Keratinocyte (primary cell): ENCODE data around the gene XBP1. TPM values are rescaled to one million over a fixed set of nuclear protein-coding genes. Genes with fewer than 3 reads are reported as not detected.

Source experiments
- DNase-seq: peaks from one replicate; pipeline ENCODE4 v3.0.0-alpha.2; 2011; ENCODE audit warnings: low read depth, missing footprints, low spot score
- FAIRE-seq: peaks from 2 replicates; lab custom pipeline; 2011; peaks lifted over from hg19 to GRCh38; lab: Jason Lieb, UNC
- H2AFZ ChIP-seq: 2 replicates; pipeline ENCODE4 v1.6.0; 2012; ENCODE audit warnings: low read length, control low read depth, inconsistent platforms; ENCODE audit not compliant: control insufficient read depth
- H3K27ac ChIP-seq: 2 replicates; pipeline ENCODE4 v1.5.1; 2011; ENCODE audit warnings: low read length; ENCODE audit not compliant: control insufficient read depth, insufficient read depth
- H3K27me3 ChIP-seq: 3 replicates; pipeline ENCODE4 v1.6.0; 2011; ENCODE audit warnings: low read length; ENCODE audit not compliant: control insufficient read depth, insufficient read depth; ENCODE audit errors: extremely low read depth
- H3K36me3 ChIP-seq, 2 experiments: 2 replicates in 1 of 2; 3 replicates in 1 of 2; pipeline ENCODE4 v1.5.1; 2011; ENCODE audit warnings: low read length in 2 of 2, mild to moderate bottlenecking in 1 of 2; ENCODE audit not compliant: control insufficient read depth in 2 of 2, insufficient read depth in 2 of 2; ENCODE audit errors: extremely low read depth in 1 of 2
- H3K4me1 ChIP-seq: 3 replicates; pipeline ENCODE4 v1.5.1; 2011; ENCODE audit warnings: low read length; ENCODE audit not compliant: control insufficient read depth, insufficient read depth; ENCODE audit errors: extremely low read depth
- H3K4me2 ChIP-seq: 3 replicates; pipeline ENCODE4 v1.6.0; 2011; ENCODE audit warnings: low read depth, low read length; ENCODE audit not compliant: control insufficient read depth, insufficient read depth; ENCODE audit errors: extremely low read depth
- H3K4me3 ChIP-seq, 3 experiments: fragments of 200-600 bp in 1 of 3; sonication (generic) in 1 of 3; 2 replicates in 2 of 3; 3 replicates in 1 of 3; pipeline ENCODE4 v1.5.1; 2011 to 2016; ENCODE audit warnings: low read length in 3 of 3, mild to moderate bottlenecking in 3 of 3, control low read depth in 2 of 3, inconsistent platforms in 1 of 3, low read depth in 1 of 3, mixed read lengths in 1 of 3, mixed run types in 1 of 3, moderate library complexity in 1 of 3; ENCODE audit not compliant: control insufficient read depth in 2 of 3, insufficient read depth in 2 of 3; ENCODE audit errors: extremely low read depth in 1 of 3
- H3K79me2 ChIP-seq: 2 replicates; pipeline ENCODE4 v1.6.0; 2012; ENCODE audit warnings: low read length; ENCODE audit not compliant: control insufficient read depth, insufficient read depth
- H3K9ac ChIP-seq: 3 replicates; pipeline ENCODE4 v1.6.0; 2011; ENCODE audit warnings: low read length; ENCODE audit not compliant: control insufficient read depth, insufficient read depth; ENCODE audit errors: extremely low read depth
- H3K9me1 ChIP-seq: 3 replicates; pipeline ENCODE4 v1.6.0; 2011; ENCODE audit warnings: low read length; ENCODE audit not compliant: control insufficient read depth, insufficient read depth; ENCODE audit errors: extremely low read depth
- H3K9me3 ChIP-seq: 2 replicates; pipeline ENCODE4 v1.5.1; 2012; ENCODE audit warnings: low read depth, low read length; ENCODE audit not compliant: control insufficient read depth
- H4K20me1 ChIP-seq: 3 replicates; pipeline ENCODE4 v1.6.0; 2011; ENCODE audit warnings: low read length; ENCODE audit not compliant: control insufficient read depth, insufficient read depth; ENCODE audit errors: extremely low read depth
- CTCF ChIP-seq, 3 experiments: IDR thresholded peaks in 1 of 3; conservative IDR thresholded peaks in 1 of 3; optimal IDR thresholded peaks in 1 of 3; 2 replicates in 2 of 3; 3 replicates in 1 of 3; pipeline versions ENCODE3 to v1.5.1; 2011; ENCODE audit warnings: low read length in 3 of 3, mild to moderate bottlenecking in 3 of 3, moderate library complexity in 2 of 3, control low read depth in 1 of 3, inconsistent platforms in 1 of 3; ENCODE audit not compliant: insufficient read depth in 2 of 3; ENCODE audit errors: extremely low read depth in 1 of 3
- EZH2 ChIP-seq: IDR thresholded peaks from one replicate; pipeline ENCODE4 v1.6.1; 2012; ENCODE audit warnings: inconsistent platforms, mild to moderate bottlenecking, low read length, moderate library complexity
- dilution Hi-C: fragments of 300-500 bp; cut with MboI; formaldehyde crosslinking; loops from one replicate; pipeline ENCODE4 v1.7.0; 2020; ENCODE audit warnings: low sequenced_read_pairs; ENCODE audit not compliant: extremely low pct_ligation_motif_present
- polyA plus RNA-seq, 5 experiments: library from polyadenylated mRNA; depleted of rRNA in 3 of 5; stranded (reverse) in 3 of 5; stranded (forward) in 1 of 5; unstranded in 1 of 5; fragments of >200 nt; gene quantifications; 1 replicate in 1 of 5; 2 replicates in 3 of 5; 3 replicates in 1 of 5; pipeline versions ENCODE4 v1.2.1 to v1.2.3, GENCODE V29; 2011 to 2012; ENCODE audit warnings: missing spikeins in 2 of 5, low read depth in 1 of 5, low replicate concordance in 1 of 5

Gene XBP1
- polyA plus RNA-seq, 1 donor (not counting 4 experiments of a cell fraction or from before 2014, with no cell fraction given) = 88.7 TPM

GRCh38 chr22:28769394-28770085 lies 30.8 kb downstream of the XBP1 start:
- no peaks in the 10 kb centered on the region for H4K20me1 ChIP-seq
- no peak for TF ChIP-seq EZH2
- TF ChIP-seq CTCF (optimal IDR thresholded peaks at IDR 0.05 in 1 of 3, IDR thresholded peaks at IDR 0.05 in 1 of 3, conservative IDR thresholded peaks at IDR 0.05 in 1 of 3; ENCODE audit: extremely low read depth in 1 of 3, insufficient read depth in 2 of 3, low read length in 3 of 3) = no peak
- H3K9me1 ChIP-seq = no peaks in the 10 kb centered on the region
- H3K79me2 ChIP-seq = peaks cover 12% of the 10 kb centered on the region
- H3K4me3 ChIP-seq = no peak overlapping the region
- no peaks in the 10 kb centered on the region for H3K36me3 ChIP-seq
- no peak for FAIRE-seq
- peaks cover 16% of the 10 kb centered on the region for H3K4me1 ChIP-seq
- H3K27ac ChIP-seq = no peak overlapping the region
- H3K4me2 ChIP-seq = no peak overlapping the region
- no peak overlapping the region for H2AFZ ChIP-seq
- no peak for DNase-seq
- dilution Hi-C loops = no loop called here
- H3K9me3 ChIP-seq = no peaks in the 10 kb centered on the region
- no peaks in the 10 kb centered on the region for H3K27me3 ChIP-seq
- no peak overlapping the region for H3K9ac ChIP-seq

GRCh38 chr22:28768701-28769393 lies 31.5 kb downstream of the XBP1 start:
- FAIRE-seq (no peak), DNase-seq (no peak)
- Histone ChIP-seq H3K79me2 (peaks cover 9% of the 10 kb centered on the region), H2AFZ (no peak overlapping the region), H3K36me3 (no peaks in the 10 kb centered on the region), H3K4me1 (peaks cover 15% of the 10 kb centered on the region), H3K27ac (no peak overlapping the region), H4K20me1 (no peaks in the 10 kb centered on the region), H3K4me2 (no peak overlapping the region), H3K9me1 (no peaks in the 10 kb centered on the region), H3K9me3 (no peaks in the 10 kb centered on the region), H3K9ac (no peak overlapping the region), H3K4me3 (no peak overlapping the region), H3K27me3 (no peaks in the 10 kb centered on the region)
- dilution Hi-C loops = no loop called here
- no peak for TF ChIP-seq CTCF (optimal IDR thresholded peaks at IDR 0.05 in 1 of 3, IDR thresholded peaks at IDR 0.05 in 1 of 3, conservative IDR thresholded peaks at IDR 0.05 in 1 of 3; ENCODE audit: extremely low read depth in 1 of 3, insufficient read depth in 2 of 3, low read length in 3 of 3)
- no peak for TF ChIP-seq EZH2
